CD4-positive, alpha-beta T cell (primary cell): Measurements from ENCODE around the gene RALGAPA1. TPM values are rescaled to one million over a fixed set of nuclear protein-coding genes. Genes with fewer than 3 reads are reported as not detected.

Source experiments
- ATAC-seq: fragments of 200-7000 bp; cut with Tn5 transposase; one replicate; pipeline ENCODE4 v1.10.0; 2022; ENCODE audit warnings: mild to moderate bottlenecking; ENCODE audit not compliant: poor library complexity
- CTCF ChIA-PET: fragments of 350-600 bp; sonication (Branson Sonifier 250); formaldehyde crosslinking; loops from one replicate; lab custom pipeline; 2021; ENCODE audit warnings: antibody characterized with exemption, inconsistent platforms; lab: Charles Lee
- POLR2A ChIA-PET: fragments of 350-600 bp; sonication (Branson Sonifier 250); formaldehyde crosslinking; loops from one replicate; lab custom pipeline; 2021; ENCODE audit warnings: antibody characterized with exemption, inconsistent platforms; lab: Charles Lee
- DNase-seq, 14 experiments: peaks; one replicate each; pipeline ENCODE4 v3.0.0-alpha.2; 2013 to 2020; ENCODE audit warnings: mixed read lengths in 2 of 14
- H3K27ac ChIP-seq, 2 donors: one replicate each; pipeline versions ENCODE4 v1.5.1 to v1.7.0; 2013; ENCODE audit warnings: low read length in 2 of 2, low read depth in 1 of 2, mild to moderate bottlenecking in 1 of 2
- H3K27me3 ChIP-seq, 2 experiments: 1 replicate in 1 of 2; 2 replicates in 1 of 2; pipeline versions ENCODE4 v1.6.1 to v1.7.0; 2013; ENCODE audit warnings: low read length in 2 of 2, control low read depth in 1 of 2, mild to moderate bottlenecking in 1 of 2, moderate library complexity in 1 of 2; ENCODE audit not compliant: insufficient read depth in 2 of 2, control insufficient read depth in 1 of 2
- H3K36me3 ChIP-seq: one replicate; pipeline ENCODE4 v1.6.1; 2013; ENCODE audit warnings: low read length, control low read depth; ENCODE audit not compliant: insufficient read depth
- H3K4me1 ChIP-seq: one replicate; pipeline ENCODE4 v1.6.1; 2013; ENCODE audit warnings: low read length, control low read depth; ENCODE audit not compliant: insufficient read depth
- H3K4me3 ChIP-seq: one replicate; pipeline ENCODE4 v1.5.1; 2013; ENCODE audit warnings: mild to moderate bottlenecking, low read length, moderate library complexity
- H3K9me3 ChIP-seq, 2 experiments: 1 replicate in 1 of 2; 2 replicates in 1 of 2; pipeline versions ENCODE4 v1.6.1 to v1.7.0; 2013; ENCODE audit warnings: low read length in 2 of 2, mild to moderate bottlenecking in 2 of 2, control low read depth in 1 of 2, moderate library complexity in 1 of 2; ENCODE audit not compliant: control insufficient read depth in 1 of 2, insufficient read depth in 1 of 2
- H3K27ac Mint-ChIP-seq: one replicate; pipeline ENCODE4 v1.8.0; 2020; ENCODE audit warnings: mixed read lengths
- H3K27me3 Mint-ChIP-seq: one replicate; pipeline ENCODE4 v1.8.0; 2021; ENCODE audit warnings: mixed read lengths
- H3K36me3 Mint-ChIP-seq: one replicate; pipeline ENCODE4 v1.8.0; 2021; ENCODE audit warnings: low read depth, mixed read lengths
- H3K4me1 Mint-ChIP-seq: one replicate; pipeline ENCODE4 v1.8.0; 2021; ENCODE audit warnings: low read depth, mixed read lengths
- H3K4me3 Mint-ChIP-seq: one replicate; pipeline ENCODE4 v1.8.0; 2020; ENCODE audit warnings: mild to moderate bottlenecking, mixed read lengths
- H3K9me3 Mint-ChIP-seq: one replicate; pipeline ENCODE4 v1.8.0; 2020; ENCODE audit warnings: mixed read lengths
- intact Hi-C, 2 experiments: fragments of 100-400 bp; cut with DNase I in 1 of 2; cut with micrococcal nuclease in 1 of 2; formaldehyde crosslinking; loops; one replicate each; pipeline versions ENCODE4 v1.15.1 to v1.9.0; 2023 to 2025; cut with DNase I, micrococcal nuclease
- total RNA-seq, 174 experiments: library from RNA in 2 of 174; stranded (reverse) in 2 of 174; gene quantifications; one replicate each; pipeline ENCODE4 v1.2.3 and lab custom pipeline; 2021 to 2026
- TF ChIP-seq, protein P1 (sequence below): fragments of 200-600 bp; IDR thresholded peaks from one replicate; pipeline ENCODE4 v1.8.0; 2022; ENCODE audit warnings: antibody characterized with exemption, mild to moderate bottlenecking

Gene RALGAPA1
- total RNA-seq, 2 experiments from 2014 or later = 72.0 to 75.5 TPM

DNA sequence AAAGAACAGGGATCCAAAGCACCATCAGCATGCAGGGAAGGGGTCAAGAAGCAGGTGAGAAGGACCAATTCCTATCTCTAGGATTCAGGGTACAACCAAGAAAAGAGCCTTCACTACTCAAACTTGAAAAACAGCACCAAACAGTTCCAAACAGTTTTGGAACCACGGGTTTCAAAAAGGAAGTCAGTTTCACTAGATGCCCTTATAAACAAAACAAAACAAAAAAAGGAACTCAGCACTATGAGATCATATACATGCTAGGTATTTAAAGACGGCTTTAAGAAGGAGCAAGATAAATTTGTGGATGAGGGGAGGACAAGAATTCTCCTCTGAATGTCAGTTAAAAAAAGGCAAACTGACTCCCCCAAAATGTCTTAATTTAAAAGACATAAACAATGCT lies 269.1 kb downstream of the RALGAPA1 start:
- ChIA-PET POLR2A (no interaction called here), CTCF (no interaction called here)
- H3K9me3 Mint-ChIP-seq = no peaks in the 10 kb centered on the region
- H3K4me1 Mint-ChIP-seq = peaks cover 4% of the 10 kb centered on the region
- Histone ChIP-seq H3K27me3 (peaks cover 15 to 16% of the 10 kb centered on the region in 2 experiments), H3K4me3 (no peak overlapping the region), H3K27ac (no peak overlapping the region), H3K36me3 (peaks cover 7% of the 10 kb centered on the region), H3K4me1 (peaks cover 8% of the 10 kb centered on the region), H3K9me3 (peaks cover 0 to 9% of the 10 kb centered on the region in 2 experiments)
- no peak overlapping the region for H3K27ac Mint-ChIP-seq
- peaks cover 21% of the 10 kb centered on the region for H3K27me3 Mint-ChIP-seq
- DNase-seq (no peak), ATAC-seq (no peak)
- H3K4me3 Mint-ChIP-seq = no peak overlapping the region
- intact Hi-C loops = loop anchor here in 1 of 2 experiments (10.0 kb wide), 1 partner anchor 275 kb away; no protein-coding TSS in a partner anchor
- peaks cover 29% of the 10 kb centered on the region for H3K36me3 Mint-ChIP-seq
- TF ChIP-seq, protein P1, sequence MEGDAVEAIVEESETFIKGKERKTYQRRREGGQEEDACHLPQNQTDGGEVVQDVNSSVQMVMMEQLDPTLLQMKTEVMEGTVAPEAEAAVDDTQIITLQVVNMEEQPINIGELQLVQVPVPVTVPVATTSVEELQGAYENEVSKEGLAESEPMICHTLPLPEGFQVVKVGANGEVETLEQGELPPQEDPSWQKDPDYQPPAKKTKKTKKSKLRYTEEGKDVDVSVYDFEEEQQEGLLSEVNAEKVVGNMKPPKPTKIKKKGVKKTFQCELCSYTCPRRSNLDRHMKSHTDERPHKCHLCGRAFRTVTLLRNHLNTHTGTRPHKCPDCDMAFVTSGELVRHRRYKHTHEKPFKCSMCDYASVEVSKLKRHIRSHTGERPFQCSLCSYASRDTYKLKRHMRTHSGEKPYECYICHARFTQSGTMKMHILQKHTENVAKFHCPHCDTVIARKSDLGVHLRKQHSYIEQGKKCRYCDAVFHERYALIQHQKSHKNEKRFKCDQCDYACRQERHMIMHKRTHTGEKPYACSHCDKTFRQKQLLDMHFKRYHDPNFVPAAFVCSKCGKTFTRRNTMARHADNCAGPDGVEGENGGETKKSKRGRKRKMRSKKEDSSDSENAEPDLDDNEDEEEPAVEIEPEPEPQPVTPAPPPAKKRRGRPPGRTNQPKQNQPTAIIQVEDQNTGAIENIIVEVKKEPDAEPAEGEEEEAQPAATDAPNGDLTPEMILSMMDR = no peak

GRCh38 chr14:35535483-35536112 lies 273.5 kb downstream of the RALGAPA1 start:
- Mint-ChIP-seq H3K9me3 (no peaks in the 10 kb centered on the region), H3K4me3 (peak overlapping the region; percentile 42), H3K4me1 (peaks cover 9% of the 10 kb centered on the region), H3K27ac (no peak overlapping the region), H3K27me3 (peaks cover 46% of the 10 kb centered on the region), H3K36me3 (peaks cover 9% of the 10 kb centered on the region)
- Histone ChIP-seq H3K27ac (no peak overlapping the region), H3K36me3 (peaks cover 4% of the 10 kb centered on the region), H3K4me3 (no peak overlapping the region), H3K9me3 (peaks cover 0 to 13% of the 10 kb centered on the region in 2 experiments), H3K4me1 (peaks cover 28% of the 10 kb centered on the region), H3K27me3 (peaks cover 32 to 51% of the 10 kb centered on the region in 2 experiments)
- ChIA-PET CTCF (no interaction called here), POLR2A (no interaction called here)
- DNase-seq (no peak), ATAC-seq (no peak)
- intact Hi-C loops = loop anchor here in 1 of 2 experiments (10.0 kb wide), 1 partner anchor 279 kb away; no protein-coding TSS in a partner anchor
- TF ChIP-seq, protein P1 = no peak

GRCh38 chr14:35534873-35535482 lies 274.1 kb downstream of the RALGAPA1 start:
- Mint-ChIP-seq H3K36me3 (peaks cover 6% of the 10 kb centered on the region), H3K4me1 (peaks cover 9% of the 10 kb centered on the region), H3K27ac (no peak overlapping the region), H3K27me3 (peaks cover 52% of the 10 kb centered on the region), H3K9me3 (no peaks in the 10 kb centered on the region), H3K4me3 (peak overlapping the region; percentile 82)
- ChIA-PET CTCF (no interaction called here), POLR2A (no interaction called here)
- intact Hi-C loops = loop anchor here in 1 of 2 experiments (10.0 kb wide), 1 partner anchor 280 kb away; no protein-coding TSS in a partner anchor
- Histone ChIP-seq H3K36me3 (peaks cover 4% of the 10 kb centered on the region), H3K4me3 (peak overlapping the region; percentile 22), H3K27me3 (peaks cover 32 to 51% of the 10 kb centered on the region in 2 experiments), H3K27ac (no peak overlapping the region), H3K9me3 (peaks cover 0 to 13% of the 10 kb centered on the region in 2 experiments), H3K4me1 (peaks cover 28% of the 10 kb centered on the region)
- TF ChIP-seq, protein P1 = no peak
- ATAC-seq (peak; percentile 91), DNase-seq (peak; percentile 27 to 79 (median 50))
